WTC11 (cell line): ENCODE measurements around the gene AR. TPM values are rescaled to one million over a fixed set of nuclear protein-coding genes. Genes with fewer than 3 reads are reported as not detected.

Experiments used
- ATAC-seq: fragments of 200-7000 bp; cut with Tn5 transposase; 2 replicates; pipeline ENCODE4 v1.10.0; 2021; ENCODE audit warnings: mild to moderate bottlenecking, moderate library complexity
- CTCF ChIA-PET: fragments of 300-600 bp; sonication (Branson Sonifier 250); formaldehyde crosslinking; loops from one replicate; lab custom pipeline; 2021; ENCODE audit warnings: antibody characterized with exemption; lab: Charles Lee
- POLR2A ChIA-PET: fragments of 350-600 bp; sonication (Branson Sonifier 250); formaldehyde crosslinking; loops from one replicate; lab custom pipeline; 2021; ENCODE audit warnings: antibody characterized with exemption; lab: Charles Lee
- DNase-seq: peaks from one replicate; pipeline ENCODE4 v3.0.0; 2021; ENCODE audit warnings: low spot score
- H3K27ac Mint-ChIP-seq: 2 replicates; pipeline ENCODE4 v1.8.0; 2021; ENCODE audit warnings: mixed read lengths
- H3K27me3 Mint-ChIP-seq: 2 replicates; pipeline ENCODE4 v1.8.0; 2021; ENCODE audit warnings: low read depth, mild to moderate bottlenecking, moderate library complexity, mixed read lengths
- H3K36me3 Mint-ChIP-seq: 2 replicates; pipeline ENCODE4 v1.8.0; 2021; ENCODE audit warnings: mixed read lengths
- H3K4me1 Mint-ChIP-seq: 2 replicates; pipeline ENCODE4 v1.8.0; 2022; ENCODE audit warnings: mixed read lengths
- H3K4me3 Mint-ChIP-seq: 2 replicates; pipeline ENCODE4 v1.8.0; 2021; ENCODE audit warnings: mild to moderate bottlenecking, moderate library complexity, mixed read lengths
- H3K9me3 Mint-ChIP-seq: 2 replicates; pipeline ENCODE4 v1.8.0; 2021; ENCODE audit warnings: mixed read lengths
- ELF4 ChIP-seq: sonication (generic); formaldehyde crosslinking; IDR thresholded peaks from 2 replicates; pipeline ENCODE4 v1.8.1; 2022; ENCODE audit warnings: low read depth, mild to moderate bottlenecking, moderate library complexity, missing genetic modification reagents
- FOXJ3 ChIP-seq: sonication (generic); formaldehyde crosslinking; IDR thresholded peaks from 2 replicates; pipeline ENCODE4 v1.9.0; 2021; ENCODE audit warnings: missing genetic modification reagents, mild to moderate bottlenecking, borderline replicate concordance
- JAZF1 ChIP-seq: fragments of 250-450 bp; sonication (Bioruptor Pico); IDR thresholded peaks from 2 replicates; pipeline ENCODE4 v1.9.0; 2021; ENCODE audit warnings: moderate library complexity, mild to moderate bottlenecking, inconsistent platforms
- MXD4 ChIP-seq: fragments of 250-450 bp; sonication (Bioruptor Pico); IDR thresholded peaks from 2 replicates; pipeline ENCODE4 v1.8.0; 2021; ENCODE audit warnings: mild to moderate bottlenecking, moderate library complexity, borderline replicate concordance
- PRRX2 ChIP-seq: fragments of 250-450 bp; sonication (Bioruptor Pico); IDR thresholded peaks from 2 replicates; pipeline ENCODE4 v1.8.0; 2021; ENCODE audit warnings: mild to moderate bottlenecking
- TCF7 ChIP-seq: sonication (generic); formaldehyde crosslinking; IDR thresholded peaks from 2 replicates; pipeline ENCODE4 v1.8.0; 2022; ENCODE audit warnings: mild to moderate bottlenecking, low read depth, missing genetic modification reagents, moderate library complexity
- TP53 ChIP-seq: sonication (generic); formaldehyde crosslinking; IDR thresholded peaks from 2 replicates; pipeline ENCODE4 v1.8.1; 2023; ENCODE audit warnings: mild to moderate bottlenecking, missing genetic modification reagents
- ZBTB21 ChIP-seq: sonication (generic); formaldehyde crosslinking; IDR thresholded peaks from 2 replicates; pipeline ENCODE4 v1.8.1; 2023; ENCODE audit warnings: mild to moderate bottlenecking, missing genetic modification reagents, borderline replicate concordance
- ZNF121 ChIP-seq: sonication (generic); formaldehyde crosslinking; IDR thresholded peaks from 2 replicates; pipeline ENCODE4 v1.8.0; 2023; ENCODE audit warnings: missing genetic modification reagents
- ZNF232 ChIP-seq: sonication (generic); formaldehyde crosslinking; IDR thresholded peaks from 2 replicates; pipeline ENCODE4 v1.8.0; 2022; ENCODE audit warnings: mild to moderate bottlenecking, missing genetic modification reagents
- ZNF317 ChIP-seq: sonication (generic); formaldehyde crosslinking; IDR thresholded peaks from 2 replicates; pipeline ENCODE4 v1.8.1; 2023; ENCODE audit warnings: low read depth, mild to moderate bottlenecking, moderate library complexity, missing genetic modification reagents, borderline replicate concordance
- ZNF671 ChIP-seq: fragments of 250-450 bp; sonication (Bioruptor Pico); IDR thresholded peaks from 2 replicates; pipeline ENCODE4 v1.8.0; 2021; ENCODE audit warnings: mild to moderate bottlenecking
- total RNA-seq: library from RNA; stranded (reverse); gene quantifications from 3 replicates; pipeline ENCODE4 v1.2.3, GENCODE V29; 2021
- TF ChIP-seq, protein P1 (sequence below): fragments of 250-450 bp; sonication (Bioruptor Pico); IDR thresholded peaks from 2 replicates; pipeline ENCODE4 v1.9.0; 2021; ENCODE audit warnings: moderate library complexity, mild to moderate bottlenecking, inconsistent platforms, borderline replicate concordance
- TF ChIP-seq, protein P2 (sequence below): sonication (generic); formaldehyde crosslinking; IDR thresholded peaks from 2 replicates; pipeline ENCODE4 v1.8.1; 2022; ENCODE audit warnings: low read depth, mild to moderate bottlenecking, moderate library complexity, missing genetic modification reagents, borderline replicate concordance
- TF ChIP-seq, protein P3 (sequence below): sonication (generic); formaldehyde crosslinking; IDR thresholded peaks from 2 replicates; pipeline ENCODE4 v1.8.1; 2023; ENCODE audit warnings: mild to moderate bottlenecking, missing genetic modification reagents
- TF ChIP-seq, protein P4 (sequence below): sonication (generic); formaldehyde crosslinking; IDR thresholded peaks from 2 replicates; pipeline ENCODE4 v1.8.0; 2022; ENCODE audit warnings: mild to moderate bottlenecking, missing genetic modification reagents
- TF ChIP-seq, protein P5 (sequence below): sonication (generic); formaldehyde crosslinking; IDR thresholded peaks from 2 replicates; pipeline ENCODE4 v1.8.0; 2022; ENCODE audit warnings: mild to moderate bottlenecking, missing genetic modification reagents

AR gene
- total RNA-seq, 1 experiment from 2014 or later, result 10.3 TPM

DNA sequence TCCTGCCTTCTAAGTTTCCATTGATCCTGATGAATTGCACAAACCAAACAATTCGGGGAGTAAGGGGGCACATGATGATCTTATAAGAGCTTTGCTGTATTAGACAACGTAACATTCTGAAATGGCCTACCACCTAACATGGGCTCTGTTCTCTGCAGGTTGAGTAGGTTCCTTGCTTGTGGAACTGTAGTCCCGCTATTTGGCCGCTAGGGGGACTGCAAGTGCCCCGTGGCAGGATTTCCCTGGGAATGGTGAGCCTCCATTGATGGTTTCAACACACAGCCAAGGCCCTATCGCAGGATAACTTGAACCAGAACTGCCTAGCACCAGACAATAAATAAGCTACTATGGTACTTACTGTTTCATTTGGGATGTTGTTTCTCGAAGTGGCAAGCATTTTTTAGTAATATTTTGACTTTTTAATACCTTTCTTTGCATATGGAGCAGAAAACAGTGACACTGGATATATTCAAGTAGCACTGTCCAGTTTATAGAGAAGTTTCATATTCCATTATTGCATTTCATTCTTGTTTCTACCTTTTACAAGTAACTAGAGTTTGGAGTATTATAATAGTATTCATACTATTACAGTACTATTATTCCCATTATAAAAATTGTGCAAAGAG, 11.9 kb downstream of the AR start (continued):
- TF ChIP-seq, protein P1, sequence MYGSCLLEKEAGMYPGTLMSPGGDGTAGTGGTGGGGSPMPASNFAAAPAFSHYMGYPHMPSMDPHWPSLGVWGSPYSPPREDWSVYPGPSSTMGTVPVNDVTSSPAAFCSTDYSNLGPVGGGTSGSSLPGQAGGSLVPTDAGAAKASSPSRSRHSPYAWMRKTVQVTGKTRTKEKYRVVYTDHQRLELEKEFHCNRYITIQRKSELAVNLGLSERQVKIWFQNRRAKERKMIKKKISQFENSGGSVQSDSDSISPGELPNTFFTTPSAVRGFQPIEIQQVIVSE (CRISPR knock-in tag), result no peak

DNA sequence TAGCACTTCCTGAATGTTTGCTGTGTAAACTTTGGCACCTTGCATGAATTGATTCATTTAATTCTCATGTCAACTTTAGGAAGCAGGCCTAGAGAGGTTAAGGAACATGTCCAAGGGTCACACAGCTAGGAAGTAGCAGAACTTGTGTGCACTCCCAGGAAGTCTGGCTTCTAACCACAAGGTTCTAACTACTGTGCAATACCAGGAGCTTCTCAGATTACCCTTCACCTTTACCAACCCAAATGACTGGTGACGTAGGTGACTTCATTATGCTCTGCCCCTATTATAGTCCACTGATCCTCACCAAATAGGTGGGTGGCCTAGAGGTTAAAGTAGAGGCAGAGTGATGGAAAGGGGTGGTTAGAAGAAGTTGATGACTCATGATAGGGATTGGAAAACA, 14.4 kb downstream of the AR start:
- no peaks in the 10 kb centered on the region for H3K9me3 Mint-ChIP-seq
- ATAC-seq (no peak), DNase-seq (no peak)
- ChIA-PET POLR2A (no interaction called here), CTCF (no interaction called here)
- TF ChIP-seq TCF7 (no peak), JAZF1 (CRISPR knock-in tag) (no peak), MXD4 (CRISPR knock-in tag) (no peak), TP53 (no peak), ELF4 (CRISPR knock-in tag) (no peak), ZNF121 (CRISPR knock-in tag) (no peak), ZBTB21 (CRISPR knock-in tag) (no peak), ZNF317 (CRISPR knock-in tag) (no peak), ZNF671 (CRISPR knock-in tag) (no peak), PRRX2 (CRISPR knock-in tag) (no peak)
- TF ChIP-seq, protein P2, sequence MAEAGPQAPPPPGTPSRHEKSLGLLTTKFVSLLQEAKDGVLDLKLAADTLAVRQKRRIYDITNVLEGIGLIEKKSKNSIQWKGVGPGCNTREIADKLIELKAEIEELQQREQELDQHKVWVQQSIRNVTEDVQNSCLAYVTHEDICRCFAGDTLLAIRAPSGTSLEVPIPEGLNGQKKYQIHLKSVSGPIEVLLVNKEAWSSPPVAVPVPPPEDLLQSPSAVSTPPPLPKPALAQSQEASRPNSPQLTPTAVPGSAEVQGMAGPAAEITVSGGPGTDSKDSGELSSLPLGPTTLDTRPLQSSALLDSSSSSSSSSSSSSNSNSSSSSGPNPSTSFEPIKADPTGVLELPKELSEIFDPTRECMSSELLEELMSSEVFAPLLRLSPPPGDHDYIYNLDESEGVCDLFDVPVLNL (CRISPR knock-in tag), result no peak
- TF ChIP-seq, protein P3, sequence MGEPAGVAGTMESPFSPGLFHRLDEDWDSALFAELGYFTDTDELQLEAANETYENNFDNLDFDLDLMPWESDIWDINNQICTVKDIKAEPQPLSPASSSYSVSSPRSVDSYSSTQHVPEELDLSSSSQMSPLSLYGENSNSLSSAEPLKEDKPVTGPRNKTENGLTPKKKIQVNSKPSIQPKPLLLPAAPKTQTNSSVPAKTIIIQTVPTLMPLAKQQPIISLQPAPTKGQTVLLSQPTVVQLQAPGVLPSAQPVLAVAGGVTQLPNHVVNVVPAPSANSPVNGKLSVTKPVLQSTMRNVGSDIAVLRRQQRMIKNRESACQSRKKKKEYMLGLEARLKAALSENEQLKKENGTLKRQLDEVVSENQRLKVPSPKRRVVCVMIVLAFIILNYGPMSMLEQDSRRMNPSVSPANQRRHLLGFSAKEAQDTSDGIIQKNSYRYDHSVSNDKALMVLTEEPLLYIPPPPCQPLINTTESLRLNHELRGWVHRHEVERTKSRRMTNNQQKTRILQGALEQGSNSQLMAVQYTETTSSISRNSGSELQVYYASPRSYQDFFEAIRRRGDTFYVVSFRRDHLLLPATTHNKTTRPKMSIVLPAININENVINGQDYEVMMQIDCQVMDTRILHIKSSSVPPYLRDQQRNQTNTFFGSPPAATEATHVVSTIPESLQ (CRISPR knock-in tag), result no peak
- TF ChIP-seq, protein P4, sequence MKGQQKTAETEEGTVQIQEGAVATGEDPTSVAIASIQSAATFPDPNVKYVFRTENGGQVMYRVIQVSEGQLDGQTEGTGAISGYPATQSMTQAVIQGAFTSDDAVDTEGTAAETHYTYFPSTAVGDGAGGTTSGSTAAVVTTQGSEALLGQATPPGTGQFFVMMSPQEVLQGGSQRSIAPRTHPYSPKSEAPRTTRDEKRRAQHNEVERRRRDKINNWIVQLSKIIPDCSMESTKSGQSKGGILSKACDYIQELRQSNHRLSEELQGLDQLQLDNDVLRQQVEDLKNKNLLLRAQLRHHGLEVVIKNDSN (CRISPR knock-in tag), result no peak
- H3K27me3 Mint-ChIP-seq, result no peaks in the 10 kb centered on the region
- no peak overlapping the region for H3K4me3 Mint-ChIP-seq
- peaks cover 2% of the 10 kb centered on the region for H3K4me1 Mint-ChIP-seq
- H3K36me3 Mint-ChIP-seq, result peaks cover 6% of the 10 kb centered on the region
- H3K27ac Mint-ChIP-seq, result no peak overlapping the region

DNA sequence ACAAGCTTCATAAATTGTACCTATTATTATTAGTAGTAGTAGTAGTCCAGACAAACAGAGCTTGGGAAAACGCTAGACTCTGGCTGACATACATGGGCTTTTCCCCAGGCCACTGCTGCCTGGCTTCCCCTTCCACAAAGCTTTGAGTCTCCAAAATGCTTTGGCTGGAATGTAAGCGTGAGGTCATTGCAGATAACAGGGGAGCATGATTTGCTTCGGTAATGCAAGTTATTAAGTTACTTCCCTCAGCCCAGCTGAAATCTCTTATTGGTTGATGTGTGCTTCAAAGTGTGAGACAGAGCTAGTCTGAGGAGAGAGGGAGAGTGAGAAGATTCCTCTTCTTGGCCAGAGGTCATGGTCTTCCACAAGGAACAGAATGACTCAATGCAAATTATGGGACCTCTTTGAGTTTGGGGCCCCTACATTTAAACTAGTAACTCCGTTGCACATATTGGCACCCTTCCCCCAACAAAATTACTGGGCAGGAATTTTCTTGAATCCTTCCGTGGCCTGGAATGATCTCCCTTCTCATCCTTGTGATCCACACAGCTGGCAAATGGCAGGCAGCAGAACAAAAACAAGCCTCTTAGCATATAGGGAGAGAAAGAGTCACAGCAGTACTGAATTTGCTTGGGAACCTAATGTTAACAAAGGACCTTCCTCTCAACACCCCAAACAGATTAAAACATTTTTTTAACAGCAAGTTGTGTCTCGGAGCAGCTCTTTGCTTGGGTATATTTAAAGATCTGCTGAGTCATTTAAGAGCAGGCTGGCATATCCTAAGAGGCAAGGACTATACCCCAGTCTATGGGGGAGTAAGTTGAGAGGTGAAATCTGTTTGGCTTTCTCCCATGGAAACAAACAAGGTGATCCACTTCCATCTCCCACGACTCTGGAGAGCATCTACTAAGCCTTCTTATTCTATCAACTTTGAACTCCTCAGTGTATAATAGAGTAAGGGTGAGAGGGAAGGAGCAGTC, 19.9 kb downstream of the AR start:
- H3K9me3 Mint-ChIP-seq, result no peaks in the 10 kb centered on the region
- no peaks in the 10 kb centered on the region for H3K27me3 Mint-ChIP-seq
- no peak for ATAC-seq
- ChIA-PET CTCF (no interaction called here), POLR2A (no interaction called here)
- no peak overlapping the region for H3K4me3 Mint-ChIP-seq
- TF ChIP-seq, protein P5, sequence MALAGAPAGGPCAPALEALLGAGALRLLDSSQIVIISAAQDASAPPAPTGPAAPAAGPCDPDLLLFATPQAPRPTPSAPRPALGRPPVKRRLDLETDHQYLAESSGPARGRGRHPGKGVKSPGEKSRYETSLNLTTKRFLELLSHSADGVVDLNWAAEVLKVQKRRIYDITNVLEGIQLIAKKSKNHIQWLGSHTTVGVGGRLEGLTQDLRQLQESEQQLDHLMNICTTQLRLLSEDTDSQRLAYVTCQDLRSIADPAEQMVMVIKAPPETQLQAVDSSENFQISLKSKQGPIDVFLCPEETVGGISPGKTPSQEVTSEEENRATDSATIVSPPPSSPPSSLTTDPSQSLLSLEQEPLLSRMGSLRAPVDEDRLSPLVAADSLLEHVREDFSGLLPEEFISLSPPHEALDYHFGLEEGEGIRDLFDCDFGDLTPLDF (CRISPR knock-in tag), result no peak
- no peak for TF ChIP-seq FOXJ3 (CRISPR knock-in tag)
- TF ChIP-seq ZNF232 (CRISPR knock-in tag), result no peak
- H3K4me1 Mint-ChIP-seq, result peaks cover 25% of the 10 kb centered on the region
- peaks cover 3% of the 10 kb centered on the region for H3K36me3 Mint-ChIP-seq
- DNase-seq, result no peak
- peak overlapping the region; percentile 50; the same call in 1 of the 2 replicates for H3K27ac Mint-ChIP-seq
